OCI-LY1 (cell line): ENCODE results near the gene HECW1.

Source experiments
- H2AFZ ChIP-seq: fragments of 200-600 bp; sonication (generic), shearing (Covaris generic); 2 replicates; pipeline ENCODE4 v1.6.0; 2014; ENCODE audit warnings: antibody characterized with exemption, mild to moderate bottlenecking, low read length
- H3F3A ChIP-seq: fragments of 200-600 bp; sonication (generic), shearing (Covaris generic); 2 replicates; pipeline ENCODE4 v1.6.0; 2014; ENCODE audit warnings: mild to moderate bottlenecking, antibody characterized with exemption, low read length, moderate library complexity; ENCODE audit not compliant: insufficient read depth
- H3K27ac ChIP-seq: fragments of 200-600 bp; sonication (generic); 2 replicates; pipeline ENCODE4 v1.5.1; 2014; ENCODE audit warnings: low read length, mixed run types, mild to moderate bottlenecking, low read depth; ENCODE audit not compliant: poor library complexity, severe bottlenecking
- H3K27me3 ChIP-seq: fragments of 200-600 bp; sonication (generic); 2 replicates; pipeline ENCODE4 v1.6.0; 2014; ENCODE audit warnings: antibody characterized with exemption, mild to moderate bottlenecking, low read length, moderate library complexity; ENCODE audit not compliant: insufficient read depth
- H3K36me3 ChIP-seq: fragments of 200-600 bp; sonication (generic); 2 replicates; pipeline ENCODE4 v1.6.1; 2014; ENCODE audit warnings: mild to moderate bottlenecking, antibody characterized with exemption, low read length, moderate library complexity, mixed read lengths; ENCODE audit not compliant: insufficient read depth
- H3K4me1 ChIP-seq: fragments of 200-600 bp; sonication (generic); 2 replicates; pipeline ENCODE4 v1.5.1; 2014; ENCODE audit warnings: mild to moderate bottlenecking, low read length, moderate library complexity; ENCODE audit not compliant: insufficient read depth, severe bottlenecking
- H3K4me2 ChIP-seq: fragments of 200-600 bp; sonication (generic), shearing (Covaris generic); 2 replicates; pipeline ENCODE4 v1.6.1; 2014; ENCODE audit warnings: low read length
- H3K4me3 ChIP-seq: fragments of 200-600 bp; sonication (generic); 2 replicates; pipeline ENCODE4 v1.5.1; 2014; ENCODE audit warnings: low read length, low read depth, mild to moderate bottlenecking, mixed read lengths; ENCODE audit not compliant: poor library complexity, severe bottlenecking
- H3K79me2 ChIP-seq: fragments of 200-600 bp; shearing (Covaris generic); 2 replicates; pipeline ENCODE4 v1.6.1; 2016; ENCODE audit warnings: mixed run types, low read length, mixed read lengths; ENCODE audit not compliant: insufficient read depth
- H3K9ac ChIP-seq: fragments of 200-600 bp; sonication (generic), shearing (Covaris generic); 2 replicates; pipeline ENCODE4 v1.6.1; 2014; ENCODE audit warnings: mild to moderate bottlenecking, low read length, mixed read lengths
- H3K9me2 ChIP-seq: fragments of 200-600 bp; sonication (generic), shearing (Covaris generic); 2 replicates; pipeline ENCODE4 v1.6.1; 2014; ENCODE audit warnings: low read depth, mild to moderate bottlenecking, low read length, mixed read lengths
- H3K9me3 ChIP-seq: fragments of 200-600 bp; shearing (Covaris generic); 2 replicates; pipeline ENCODE4 v1.6.1; 2014; ENCODE audit warnings: low read length, mixed read lengths
- H4K20me1 ChIP-seq: fragments of 200-600 bp; sonication (generic), shearing (Covaris generic); 2 replicates; pipeline ENCODE4 v1.6.0; 2016; ENCODE audit warnings: mild to moderate bottlenecking, low read length; ENCODE audit not compliant: insufficient read depth
- CTCF ChIP-seq: fragments of 200-600 bp; sonication (generic), shearing (Covaris generic); IDR thresholded peaks from 2 replicates; pipeline ENCODE4 v1.5.1; 2017; ENCODE audit warnings: mild to moderate bottlenecking, antibody characterized with exemption, low read length, moderate library complexity, mixed read lengths
- EZH2 ChIP-seq: fragments of 200-600 bp; sonication (generic), shearing (Covaris generic); IDR thresholded peaks from 2 replicates; pipeline ENCODE4 v1.8.0; 2017; ENCODE audit warnings: borderline replicate concordance, mixed run types, mild to moderate bottlenecking, antibody characterized with exemption, low read length, moderate library complexity, mixed read lengths

HECW1 gene

GRCh38 chr7:43508461-43508860, 396.0 kb downstream of the HECW1 start:
- H4K20me1 ChIP-seq: no peaks in the 10 kb centered on the region
- no peaks in the 10 kb centered on the region for H3K36me3 ChIP-seq
- no peak for TF ChIP-seq EZH2
- no peak for TF ChIP-seq CTCF
- H3K9ac ChIP-seq: no peak overlapping the region
- no peaks in the 10 kb centered on the region for H3F3A ChIP-seq
- no peak overlapping the region for H3K4me3 ChIP-seq
- no peaks in the 10 kb centered on the region for H3K4me1 ChIP-seq
- H3K9me3 ChIP-seq: no peaks in the 10 kb centered on the region
- no peak overlapping the region for H3K27ac ChIP-seq
- H3K27me3 ChIP-seq: no peaks in the 10 kb centered on the region
- no peak overlapping the region for H3K4me2 ChIP-seq
- no peak overlapping the region for H2AFZ ChIP-seq
- H3K79me2 ChIP-seq: no peaks in the 10 kb centered on the region
- no peaks in the 10 kb centered on the region for H3K9me2 ChIP-seq

GRCh38 chr7:43509906-43510305, 397.5 kb downstream of the HECW1 start:
- no peaks in the 10 kb centered on the region for H3K27me3 ChIP-seq
- no peak for TF ChIP-seq EZH2
- no peak overlapping the region for H3K4me3 ChIP-seq
- no peaks in the 10 kb centered on the region for H3K9me3 ChIP-seq
- H3K79me2 ChIP-seq: no peaks in the 10 kb centered on the region
- H3F3A ChIP-seq: no peaks in the 10 kb centered on the region
- no peaks in the 10 kb centered on the region for H3K36me3 ChIP-seq
- H2AFZ ChIP-seq: no peak overlapping the region
- no peak overlapping the region for H3K9ac ChIP-seq
- no peaks in the 10 kb centered on the region for H4K20me1 ChIP-seq
- H3K27ac ChIP-seq: no peak overlapping the region
- no peaks in the 10 kb centered on the region for H3K9me2 ChIP-seq
- no peaks in the 10 kb centered on the region for H3K4me1 ChIP-seq
- no peak overlapping the region for H3K4me2 ChIP-seq

GRCh38 chr7:43511029-43511428, 398.6 kb downstream of the HECW1 start:
- H3K79me2 ChIP-seq: no peaks in the 10 kb centered on the region
- no peaks in the 10 kb centered on the region for H3K9me3 ChIP-seq
- H3K9ac ChIP-seq: no peak overlapping the region
- no peak overlapping the region for H2AFZ ChIP-seq
- no peak overlapping the region for H3K4me2 ChIP-seq
- no peaks in the 10 kb centered on the region for H3K36me3 ChIP-seq
- H3K4me1 ChIP-seq: no peaks in the 10 kb centered on the region
- H3K4me3 ChIP-seq: no peak overlapping the region
- H3K9me2 ChIP-seq: no peaks in the 10 kb centered on the region
- H3K27ac ChIP-seq: no peak overlapping the region
- no peak for TF ChIP-seq EZH2
- TF ChIP-seq CTCF: no peak; the same call in 1 of the 2 replicates
- no peaks in the 10 kb centered on the region for H4K20me1 ChIP-seq
- H3K27me3 ChIP-seq: no peaks in the 10 kb centered on the region
- no peaks in the 10 kb centered on the region for H3F3A ChIP-seq

- Histone ChIP-seq H3K27me3 (no peaks in the 10 kb centered on the region), H3K4me2 (no peak overlapping the region)
These were observed 399.5 kb downstream of the HECW1 start for GRCh38 chr7:43511769-43512515.

More at GRCh38 chr7:43511769-43512515, 399.5 kb downstream of the HECW1 start:
- Histone ChIP-seq H4K20me1 (no peaks in the 10 kb centered on the region), H3K9me3 (no peaks in the 10 kb centered on the region), H3K27ac (no peak overlapping the region), H3K4me3 (no peak overlapping the region), H3F3A (no peaks in the 10 kb centered on the region), H3K36me3 (no peaks in the 10 kb centered on the region), H2AFZ (no peak overlapping the region), H3K9ac (no peak overlapping the region), H3K4me1 (no peaks in the 10 kb centered on the region), H3K9me2 (no peaks in the 10 kb centered on the region), H3K79me2 (no peaks in the 10 kb centered on the region)
- TF ChIP-seq CTCF (no peak), EZH2 (no peak)
